Endothelial cell of umbilical vein (primary cell): ENCODE data around the gene MYH7. TPM values are rescaled to one million over a fixed set of nuclear protein-coding genes. Genes with fewer than 3 reads are reported as not detected.

Source experiments
- Bru-seq: library from RNA; stranded (reverse); fragments of 400-500 nt; gene quantifications from one replicate; lab custom pipeline; 2021; lab: Mats Ljungman, UMichigan
- BruChase-seq, 2 experiments: library from RNA; stranded (reverse); fragments of 400-500 nt; gene quantifications; one replicate each; lab custom pipeline; 2021; lab: Mats Ljungman, UMichigan
- BruUV-seq: library from RNA; stranded (reverse); fragments of 400-500 nt; replicated peaks from 2 replicates; lab custom pipeline; 2021; lab: Mats Ljungman, UMichigan
- CTCF ChIA-PET: fragments of 300-600, 350-600 bp; sonication (Branson Sonifier 250); formaldehyde crosslinking; loops from one replicate; lab custom pipeline; 2021; ENCODE audit warnings: antibody characterized with exemption, inconsistent platforms; lab: Charles Lee
- POLR2A ChIA-PET: fragments of 300-600, 350-600 bp; sonication (Branson Sonifier 250); formaldehyde crosslinking; loops from one replicate; lab custom pipeline; 2021; ENCODE audit warnings: antibody characterized with exemption, inconsistent platforms; lab: Charles Lee
- DNase-seq: peaks from one replicate; pipeline ENCODE4 v3.0.0-alpha.2; 2011; ENCODE audit warnings: low read depth, low spot score
- FAIRE-seq: peaks from 2 replicates; lab custom pipeline; 2011; peaks lifted over from hg19 to GRCh38; lab: Jason Lieb, UNC
- H2AFZ ChIP-seq: 2 replicates; pipeline ENCODE4 v1.6.0; 2012; ENCODE audit warnings: low read depth, low read length, control low read depth, inconsistent platforms
- H3K27ac ChIP-seq: 2 replicates; pipeline ENCODE4 v1.5.1; 2011; ENCODE audit warnings: low read depth, mild to moderate bottlenecking, control low read depth, low read length, moderate library complexity; ENCODE audit not compliant: insufficient read depth
- H3K27me3 ChIP-seq, 2 experiments: 2 replicates each; pipeline versions ENCODE4 v1.6.0 to v1.6.1; 2011; ENCODE audit warnings: low read length in 2 of 2, mixed read lengths in 1 of 2; ENCODE audit not compliant: control insufficient read depth in 2 of 2, insufficient read depth in 2 of 2
- H3K36me3 ChIP-seq, 2 experiments: 2 replicates in 1 of 2; 3 replicates in 1 of 2; pipeline ENCODE4 v1.5.1; 2011; ENCODE audit warnings: low read length in 2 of 2, mild to moderate bottlenecking in 1 of 2, moderate library complexity in 1 of 2; ENCODE audit not compliant: control insufficient read depth in 2 of 2, insufficient read depth in 2 of 2; ENCODE audit errors: extremely low read depth in 1 of 2
- H3K4me1 ChIP-seq: 3 replicates; pipeline ENCODE4 v1.5.1; 2011; ENCODE audit warnings: mild to moderate bottlenecking, low read length; ENCODE audit not compliant: control insufficient read depth, insufficient read depth; ENCODE audit errors: extremely low read depth
- H3K4me2 ChIP-seq: 2 replicates; pipeline ENCODE4 v1.6.1; 2011; ENCODE audit warnings: low read length, control low read depth, mixed read lengths; ENCODE audit not compliant: insufficient read depth
- H3K4me3 ChIP-seq, 3 experiments: fragments of 200-600 bp in 1 of 3; sonication (generic), shearing (Covaris generic) in 1 of 3; replicated peaks in 1 of 3; 2 replicates each; pipeline ENCODE4 v1.5.1; 2011 to 2016; ENCODE audit warnings: control low read depth in 3 of 3, low read length in 3 of 3, mild to moderate bottlenecking in 2 of 3, inconsistent platforms in 1 of 3, low read depth in 1 of 3, moderate library complexity in 1 of 3; ENCODE audit not compliant: insufficient read depth in 1 of 3
- H3K79me2 ChIP-seq: 2 replicates; pipeline ENCODE4 v1.6.0; 2012; ENCODE audit warnings: low read length, inconsistent platforms; ENCODE audit not compliant: control insufficient read depth, insufficient read depth
- H3K9ac ChIP-seq: replicated peaks from 2 replicates; pipeline ENCODE3; 2011; ENCODE audit warnings: low read length, control low read depth; ENCODE audit not compliant: insufficient read depth; ENCODE audit errors: extremely low read depth
- H3K9me1 ChIP-seq: replicated peaks from 3 replicates; pipeline ENCODE4 v1.6.0; 2011; ENCODE audit warnings: mild to moderate bottlenecking, low read length; ENCODE audit not compliant: control insufficient read depth, insufficient read depth; ENCODE audit errors: extremely low read depth
- H3K9me3 ChIP-seq: replicated peaks from 2 replicates; pipeline ENCODE4 v1.5.1; 2012; ENCODE audit warnings: low read length, inconsistent platforms; ENCODE audit not compliant: control insufficient read depth, insufficient read depth
- H4K20me1 ChIP-seq: replicated peaks from 2 replicates; pipeline ENCODE3; 2011; ENCODE audit warnings: mild to moderate bottlenecking, low read length; ENCODE audit not compliant: control insufficient read depth, insufficient read depth; ENCODE audit errors: extremely low read depth
- EZH2 ChIP-seq: IDR thresholded peaks from 2 replicates; pipeline ENCODE4 v1.6.1; 2012; ENCODE audit warnings: borderline replicate concordance, low read depth, mild to moderate bottlenecking, moderate library complexity, low read length, inconsistent platforms; ENCODE audit not compliant: severe bottlenecking
- FOS ChIP-seq: IDR thresholded peaks from 2 replicates; pipeline ENCODE4 v1.6.1; 2011; ENCODE audit warnings: mild to moderate bottlenecking, low read length, moderate library complexity, borderline replicate concordance; ENCODE audit not compliant: insufficient read depth
- GATA2 ChIP-seq: IDR thresholded peaks from 2 replicates; pipeline ENCODE4 v1.7.0; 2011; ENCODE audit warnings: low read depth, mild to moderate bottlenecking, moderate library complexity, mixed read lengths, low read length; ENCODE audit not compliant: insufficient read length, insufficient read depth
- JUN ChIP-seq: IDR thresholded peaks from 2 replicates; pipeline ENCODE4 v1.6.1; 2011; ENCODE audit warnings: borderline replicate concordance, low read depth; ENCODE audit not compliant: insufficient read length, insufficient read depth
- MYC ChIP-seq: IDR thresholded peaks from one replicate; pipeline ENCODE4 v1.6.1; 2011; ENCODE audit warnings: mild to moderate bottlenecking, low read depth, low read length
- POLR2A ChIP-seq: IDR thresholded peaks from 2 replicates; pipeline ENCODE4 v1.6.1; 2012; ENCODE audit warnings: low read depth, mild to moderate bottlenecking, control low read depth, low read length
- POLR2AphosphoS5 ChIP-seq: IDR thresholded peaks from 2 replicates; pipeline ENCODE4 v1.6.1; 2012; ENCODE audit warnings: low read depth, mild to moderate bottlenecking, control low read depth, low read length, moderate library complexity; ENCODE audit not compliant: insufficient read depth
- dilution Hi-C: fragments of 300-500 bp; cut with MboI; formaldehyde crosslinking; loops from one replicate; pipeline ENCODE4 v1.15.0; 2019; ENCODE audit warnings: low sequenced_read_pairs; ENCODE audit not compliant: extremely low pct_ligation_motif_present
- intact Hi-C: fragments of 100-400 bp; cut with micrococcal nuclease; formaldehyde crosslinking; loops from one replicate; pipeline ENCODE4 v1.10.0; 2022
- long read RNA-seq: library from polyadenylated mRNA; stranded (forward); transcript quantifications from one replicate; pipeline ENCODE4 v2.0.0, GENCODE V29; 2021
- polyA minus RNA-seq, 3 experiments: library from RNA; depleted of rRNA, polyadenylated mRNA; stranded (reverse); fragments of >200 nt; gene quantifications; 1 replicate in 1 of 3; 2 replicates in 2 of 3; pipeline ENCODE4 v1.2.3, GENCODE V29; 2011
- polyA plus RNA-seq, 4 experiments: library from polyadenylated mRNA; depleted of rRNA in 3 of 4; stranded (reverse) in 3 of 4; unstranded in 1 of 4; fragments of >200 nt; gene quantifications; 2 replicates each; pipeline versions ENCODE4 v1.2.1 to v1.2.3, GENCODE V29; 2011 to 2012; ENCODE audit warnings: missing spikeins in 1 of 4
- total RNA-seq: library from RNA; stranded (reverse); gene quantifications from 2 replicates; pipeline ENCODE4 v1.2.3, GENCODE V29; 2021
- TF ChIP-seq, protein P1 (sequence below): IDR thresholded peaks from 2 replicates; pipeline ENCODE4 v1.6.1; 2011; ENCODE audit not compliant: insufficient read depth, insufficient read length
- TF ChIP-seq, protein P2 (sequence below), 2 donors: IDR thresholded peaks; 1 replicate in 1 of 2; 2 replicates in 1 of 2; pipeline ENCODE4 v1.5.1; 2011; ENCODE audit warnings: low read length in 2 of 2, mild to moderate bottlenecking in 2 of 2, moderate library complexity in 2 of 2, control low read depth in 1 of 2, inconsistent platforms in 1 of 2, low read depth in 1 of 2; ENCODE audit not compliant: insufficient read depth in 1 of 2; ENCODE audit errors: extremely low read depth in 1 of 2

The MYH7 gene
- total RNA-seq (not detected in 2 replicates), polyA plus RNA-seq (not detected in 2 replicates), polyA minus RNA-seq (not detected in 2 replicates), Bru-seq, nascent RNA (not detected), BruChase-seq, experiment 1, labeled RNA remaining after a 6-hour chase (not detected), BruChase-seq, experiment 2, labeled RNA remaining after a 2-hour chase (not detected)
- not detected in 2 replicates for polyA plus RNA-seq (2011; cell fraction: cytosol; rRNA removed)
- not detected in 2 replicates for polyA plus RNA-seq (2011; cell fraction: nucleus; rRNA removed)
- not detected in 2 replicates for polyA plus RNA-seq (2012)
- polyA minus RNA-seq (2011; cell fraction: cytosol; rRNA and poly(A)+ RNA removed) = not detected
- polyA minus RNA-seq (2011; cell fraction: nucleus; rRNA and poly(A)+ RNA removed) = not detected in 2 replicates
- long read RNA-seq = 0 reads

DNA sequence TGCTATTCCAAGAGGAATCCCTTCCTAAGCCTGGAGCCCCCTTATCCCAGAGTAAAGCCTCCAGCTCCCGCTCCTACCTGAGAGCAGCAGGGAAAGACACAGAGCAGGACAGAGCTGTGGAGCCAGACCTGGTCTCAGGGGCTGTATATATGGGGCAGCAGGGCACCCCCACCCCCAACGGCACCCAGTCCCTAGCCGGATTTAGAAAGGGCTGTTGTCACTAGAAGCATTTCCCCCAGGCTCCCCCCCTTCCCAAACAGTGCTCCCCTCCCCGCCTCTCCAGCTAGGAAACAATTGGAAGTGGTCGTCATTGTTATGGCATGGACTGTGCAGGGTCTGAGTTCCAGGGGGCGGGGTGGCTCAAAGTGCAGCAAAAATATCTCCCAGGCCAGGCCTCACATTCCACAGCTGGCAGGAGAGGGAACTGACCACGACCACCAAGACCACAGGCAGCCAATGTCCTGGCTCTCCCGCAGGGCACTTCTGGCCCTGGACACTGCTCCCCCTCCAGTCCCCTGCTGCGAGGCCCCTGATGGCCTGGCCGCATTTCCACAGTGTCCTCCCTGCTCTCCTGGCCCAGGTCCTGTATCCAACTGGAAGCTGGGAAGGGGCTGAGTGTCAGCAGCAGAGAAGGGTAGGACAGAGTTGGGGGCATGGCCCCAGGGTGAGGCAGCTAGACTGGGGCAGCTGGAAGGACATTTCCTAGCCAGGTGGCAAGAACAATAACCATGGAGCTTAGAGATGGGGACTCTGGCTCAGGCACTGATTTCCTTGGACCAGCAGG lies at the start of gene MYH7:
MYH7 (minus strand) TSS at position 118 of the 784 bp plus-strand sequence. CDS start 1,928 bp downstream, outside the sequence.
- Histone ChIP-seq H3K9me1 (no peaks in the 10 kb centered on the region), H2AFZ (no peak within 1 kb of the TSS), H3K4me3 (no peak within 1 kb of the TSS), H3K4me2 (no peak within 1 kb of the TSS), H3K27me3 (no peaks in the 10 kb centered on the region), H3K27ac (no peak within 1 kb of the TSS), H3K79me2 (no peaks in the 10 kb centered on the region), H3K9ac (no peak within 1 kb of the TSS), H3K4me1 (no peaks in the 10 kb centered on the region), H3K36me3 (no peaks in the 10 kb centered on the region), H3K9me3 (no peaks in the 10 kb centered on the region), H4K20me1 (no peaks in the 10 kb centered on the region)
- DNase-seq (no peak), FAIRE-seq (no peak)
- CTCF ChIA-PET = interaction anchor here (1.0 kb wide), 1 partner anchor 22 kb away, joined by 3 read pairs; no protein-coding TSS in a partner anchor
- no TSS peak for BruUV-seq
- dilution Hi-C loops = no loop called here
- POLR2A ChIA-PET = no interaction called here
- TF ChIP-seq, protein P1, sequence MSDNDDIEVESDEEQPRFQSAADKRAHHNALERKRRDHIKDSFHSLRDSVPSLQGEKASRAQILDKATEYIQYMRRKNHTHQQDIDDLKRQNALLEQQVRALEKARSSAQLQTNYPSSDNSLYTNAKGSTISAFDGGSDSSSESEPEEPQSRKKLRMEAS = no peak
- no peak for TF ChIP-seq POLR2A
- TF ChIP-seq FOS = no peak
- TF ChIP-seq MYC = no peak
- TF ChIP-seq, protein P2, sequence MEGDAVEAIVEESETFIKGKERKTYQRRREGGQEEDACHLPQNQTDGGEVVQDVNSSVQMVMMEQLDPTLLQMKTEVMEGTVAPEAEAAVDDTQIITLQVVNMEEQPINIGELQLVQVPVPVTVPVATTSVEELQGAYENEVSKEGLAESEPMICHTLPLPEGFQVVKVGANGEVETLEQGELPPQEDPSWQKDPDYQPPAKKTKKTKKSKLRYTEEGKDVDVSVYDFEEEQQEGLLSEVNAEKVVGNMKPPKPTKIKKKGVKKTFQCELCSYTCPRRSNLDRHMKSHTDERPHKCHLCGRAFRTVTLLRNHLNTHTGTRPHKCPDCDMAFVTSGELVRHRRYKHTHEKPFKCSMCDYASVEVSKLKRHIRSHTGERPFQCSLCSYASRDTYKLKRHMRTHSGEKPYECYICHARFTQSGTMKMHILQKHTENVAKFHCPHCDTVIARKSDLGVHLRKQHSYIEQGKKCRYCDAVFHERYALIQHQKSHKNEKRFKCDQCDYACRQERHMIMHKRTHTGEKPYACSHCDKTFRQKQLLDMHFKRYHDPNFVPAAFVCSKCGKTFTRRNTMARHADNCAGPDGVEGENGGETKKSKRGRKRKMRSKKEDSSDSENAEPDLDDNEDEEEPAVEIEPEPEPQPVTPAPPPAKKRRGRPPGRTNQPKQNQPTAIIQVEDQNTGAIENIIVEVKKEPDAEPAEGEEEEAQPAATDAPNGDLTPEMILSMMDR (IDR thresholded peaks at IDR 0.05; ENCODE audit: extremely low read depth in 1 of 2, insufficient read depth in 1 of 2, low read depth in 1 of 2, low read length in 2 of 2) = no peak
- no peak for TF ChIP-seq JUN
- TF ChIP-seq POLR2AphosphoS5 = no peak
- TF ChIP-seq EZH2 = no peak
- no peak for TF ChIP-seq GATA2
- intact Hi-C loops = no loop called here
